Ammon's horn (tissue), 1 donor: Measurements from ENCODE around the gene KRTAP10-9.
"Not testable (repeated sequence)": the region's sequence is repeated elsewhere in the genome, so short reads cannot be mapped to it uniquely, and the experiment has no call there.

Source experiments
- DNase-seq: peaks from one replicate; pipeline ENCODE4 v3.0.0-alpha.2; 2016; ENCODE audit warnings: low spot score

Gene KRTAP10-9

DNA sequence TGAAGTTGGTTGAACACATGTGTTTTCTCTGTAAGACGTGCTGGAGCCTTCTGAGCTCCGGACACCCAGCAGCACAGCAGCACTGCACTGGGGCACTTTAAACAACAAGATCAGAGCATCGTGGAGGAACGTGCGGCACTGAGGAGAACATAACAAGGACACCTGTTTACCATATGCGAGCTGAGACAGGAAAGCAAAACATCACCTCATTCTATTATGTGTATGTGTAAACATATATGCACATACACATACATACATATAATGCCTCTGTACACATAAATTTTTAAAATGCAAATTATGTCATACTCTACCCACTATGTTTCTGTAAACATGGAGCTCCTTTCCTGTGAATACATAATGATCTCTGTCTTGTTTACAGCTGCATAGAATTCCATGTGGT, 31.4 kb upstream of the KRTAP10-9 start:
- no peak for DNase-seq

GRCh38 chr21:44596068-44596725, 30.7 kb upstream of the KRTAP10-9 start:
- no peak for DNase-seq

DNA sequence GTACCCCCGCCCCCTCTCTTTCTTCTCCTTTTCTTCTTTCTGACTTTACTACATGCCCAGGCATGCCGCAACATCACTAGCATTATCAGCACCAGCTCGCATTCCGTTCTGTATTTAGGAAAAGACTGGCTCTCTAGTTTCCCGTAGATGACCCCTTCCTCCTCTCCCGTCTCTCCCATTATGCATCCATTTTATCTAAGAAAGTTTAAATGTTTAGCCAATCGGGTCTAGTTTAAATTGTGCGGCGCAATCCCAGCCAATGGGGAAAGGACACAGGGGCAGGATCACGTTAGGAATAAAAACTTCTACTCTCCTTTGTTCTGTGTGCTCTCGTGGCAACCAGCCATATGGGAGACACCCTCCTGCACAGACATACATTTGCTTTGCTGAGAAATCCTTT, 28.8 kb upstream of the KRTAP10-9 start:
- DNase-seq, result no peak

GRCh38 chr21:44599264-44600029, 27.4 kb upstream of the KRTAP10-9 start:
- DNase-seq, result no peak

DNA sequence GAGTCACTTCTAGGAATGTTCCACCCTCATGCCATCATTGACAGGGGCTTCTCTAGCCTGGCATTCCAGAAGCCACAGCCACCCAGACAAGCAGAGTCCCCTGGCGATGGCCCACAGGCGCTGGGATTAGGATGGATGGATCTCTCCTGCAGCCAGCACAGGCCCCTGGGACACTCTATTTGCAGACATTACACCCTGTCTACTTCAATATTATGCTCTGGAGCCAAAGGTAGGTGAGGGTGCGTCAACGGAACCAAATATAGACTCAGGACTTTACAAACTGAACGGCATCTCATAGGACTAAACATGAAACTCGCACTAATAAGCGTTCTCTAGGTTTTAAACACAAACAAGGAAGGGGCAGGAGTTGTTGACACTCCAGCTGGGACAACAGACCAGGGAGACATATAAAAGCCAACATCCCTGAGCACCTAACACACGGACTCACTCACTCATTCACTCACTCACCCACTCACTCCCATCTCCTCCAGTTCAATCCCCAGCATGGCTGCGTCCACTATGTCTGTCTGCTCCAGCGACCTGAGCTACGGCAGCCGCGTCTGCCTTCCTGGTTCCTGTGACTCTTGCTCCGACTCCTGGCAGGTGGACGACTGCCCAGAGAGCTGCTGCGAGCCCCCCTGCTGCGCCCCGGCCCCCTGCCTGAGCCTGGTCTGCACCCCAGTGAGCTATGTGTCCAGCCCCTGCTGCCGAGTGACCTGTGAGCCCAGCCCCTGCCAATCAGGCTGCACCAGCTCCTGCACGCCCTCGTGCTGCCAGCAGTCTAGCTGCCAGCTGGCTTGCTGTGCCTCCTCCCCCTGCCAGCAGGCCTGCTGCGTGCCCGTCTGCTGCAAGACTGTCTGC, 26.5 kb upstream of the KRTAP10-9 start, which contains the start of gene KRTAP10-7:
Gene KRTAP10-7, plus strand, starts transcription at position 480 of the 861 bp plus-strand sequence. Its CDS starts 25 bp downstream, at position 505.
- DNase-seq, result not testable (repeated sequence)

DNA sequence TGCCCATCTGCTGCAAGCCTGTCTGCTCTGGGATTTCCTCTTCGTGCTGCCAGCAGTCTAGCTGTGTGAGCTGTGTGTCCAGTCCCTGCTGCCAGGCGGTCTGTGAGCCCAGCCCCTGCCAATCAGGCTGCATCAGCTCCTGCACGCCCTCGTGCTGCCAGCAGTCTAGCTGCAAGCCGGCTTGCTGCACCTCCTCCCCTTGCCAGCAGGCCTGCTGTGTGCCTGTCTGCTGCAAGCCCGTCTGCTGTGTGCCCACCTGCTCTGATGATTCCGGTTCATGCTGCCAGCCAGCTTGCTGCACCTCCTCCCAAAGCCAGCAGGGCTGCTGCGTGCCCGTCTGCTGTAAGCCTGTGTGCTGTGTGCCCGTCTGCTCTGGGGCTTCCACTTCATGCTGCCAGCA, 25.8 kb upstream of the KRTAP10-9 start:
- not testable (repeated sequence) for DNase-seq

GRCh38 chr21:44601596-44602462, 25.1 kb upstream of the KRTAP10-9 start:
- no peak for DNase-seq

DNA sequence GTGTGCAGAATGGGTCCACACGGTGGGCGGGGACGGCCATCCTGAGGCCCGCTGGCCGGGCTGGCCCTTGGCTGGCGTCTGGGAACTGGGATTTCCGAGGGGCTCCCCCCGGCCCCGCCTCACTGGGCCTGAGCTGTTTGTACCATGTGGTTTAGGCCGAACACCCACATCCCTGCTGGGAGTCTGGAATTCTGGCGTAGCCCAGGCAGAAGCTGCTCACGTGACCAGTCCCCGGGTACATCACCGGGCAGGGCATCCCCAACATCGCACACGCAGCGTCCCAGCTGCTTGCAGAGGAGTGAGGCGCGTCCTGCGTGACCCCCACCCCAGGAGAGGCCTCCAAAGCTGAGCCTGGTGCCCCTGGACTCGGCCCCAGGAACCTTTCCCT, 24.4 kb upstream of the KRTAP10-9 start:
- no peak for DNase-seq

GRCh38 chr21:44603109-44603875, 23.6 kb upstream of the KRTAP10-9 start:
- no peak for DNase-seq

DNA sequence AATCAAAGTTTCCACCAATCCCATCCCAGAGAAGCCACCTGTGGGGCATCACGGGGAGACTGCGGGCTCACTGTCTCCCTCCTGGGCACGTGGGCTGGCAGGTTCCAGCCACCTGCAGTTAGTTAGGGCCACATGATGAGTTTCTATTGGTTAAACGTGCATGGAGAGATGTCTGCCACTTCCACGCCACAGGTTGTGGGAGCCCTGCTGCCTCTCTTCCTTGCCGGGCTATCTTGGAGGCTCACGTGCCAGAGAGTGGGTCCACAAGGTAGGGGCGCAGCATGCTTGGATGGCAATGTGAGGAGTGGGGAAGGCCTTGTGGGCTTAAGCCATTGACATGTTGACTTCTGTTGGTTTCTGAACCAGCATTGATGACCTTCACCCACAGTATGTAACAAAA, 23.0 kb upstream of the KRTAP10-9 start:
- DNase-seq, result no peak

GRCh38 chr21:44606495-44606894, 20.4 kb upstream of the KRTAP10-9 start:
- DNase-seq, result no peak

DNA sequence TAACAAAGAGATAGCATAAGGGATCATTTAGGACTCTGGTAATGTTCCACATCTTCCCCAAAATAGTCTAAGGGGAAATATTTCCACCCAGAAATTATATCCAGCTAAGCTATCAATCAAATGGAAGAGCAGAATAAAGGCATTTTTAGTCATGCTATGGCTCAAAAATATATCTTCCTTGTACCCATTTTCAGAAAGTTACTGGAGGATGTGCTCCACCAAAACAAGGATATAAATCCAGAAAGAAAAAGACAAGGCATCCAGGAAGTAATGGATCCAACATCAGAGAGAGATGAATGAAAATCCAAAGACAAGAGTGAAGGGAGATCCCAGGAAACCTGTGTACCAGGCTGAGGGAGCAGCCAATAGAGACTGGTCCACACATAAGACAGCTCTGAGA, 17.7 kb upstream of the KRTAP10-9 start:
- no peak for DNase-seq

GRCh38 chr21:44610157-44610843, 16.6 kb upstream of the KRTAP10-9 start:
- not testable (repeated sequence) for DNase-seq

DNA sequence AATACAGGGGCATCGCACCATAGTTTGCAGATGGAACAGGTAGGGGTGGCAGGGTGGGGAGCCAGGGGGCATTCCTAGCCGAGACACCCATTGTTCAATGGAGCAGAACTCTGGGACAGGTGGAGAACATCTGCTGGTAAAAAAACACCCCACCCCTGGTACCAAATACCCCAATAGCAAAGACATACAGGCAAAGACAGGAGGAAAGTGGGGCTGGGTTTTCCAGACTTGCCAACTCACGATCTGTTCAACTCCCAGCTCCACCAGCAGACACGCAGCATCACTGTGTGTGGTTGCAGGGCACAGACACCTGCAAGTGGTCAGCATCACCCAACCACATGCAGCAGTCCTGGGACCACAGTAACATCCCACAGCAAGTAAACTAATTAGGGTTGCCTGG, 15.3 kb upstream of the KRTAP10-9 start:
- no peak for DNase-seq

DNA sequence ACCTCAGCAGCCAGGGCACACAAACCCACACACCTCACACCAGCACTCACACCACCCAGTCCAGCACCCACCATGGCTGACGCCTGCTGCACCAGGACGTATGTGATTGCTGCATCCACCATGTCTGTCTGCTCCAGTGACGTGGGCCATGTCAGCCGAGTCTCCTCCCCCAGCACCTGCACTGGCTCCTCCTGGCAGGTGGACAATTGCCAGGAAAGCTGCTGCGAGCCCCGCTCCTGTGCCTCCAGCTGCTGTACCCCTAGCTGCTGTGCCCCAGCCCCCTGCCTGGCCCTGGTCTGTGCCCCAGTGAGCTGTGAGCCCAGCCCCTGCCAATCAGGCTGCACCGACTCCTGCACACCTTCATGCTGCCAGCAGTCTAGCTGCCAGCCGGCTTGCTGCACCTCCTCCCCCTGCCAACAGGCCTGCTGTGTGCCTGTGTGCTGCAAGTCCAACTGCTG, 14.8 kb upstream of the KRTAP10-9 start, which contains the start of gene KRTAP10-8:
Gene KRTAP10-8, plus strand, starts transcription at position 51 of the 458 bp plus-strand sequence. Its CDS starts 22 bp downstream, at position 73.
- DNase-seq, result no peak

DNA sequence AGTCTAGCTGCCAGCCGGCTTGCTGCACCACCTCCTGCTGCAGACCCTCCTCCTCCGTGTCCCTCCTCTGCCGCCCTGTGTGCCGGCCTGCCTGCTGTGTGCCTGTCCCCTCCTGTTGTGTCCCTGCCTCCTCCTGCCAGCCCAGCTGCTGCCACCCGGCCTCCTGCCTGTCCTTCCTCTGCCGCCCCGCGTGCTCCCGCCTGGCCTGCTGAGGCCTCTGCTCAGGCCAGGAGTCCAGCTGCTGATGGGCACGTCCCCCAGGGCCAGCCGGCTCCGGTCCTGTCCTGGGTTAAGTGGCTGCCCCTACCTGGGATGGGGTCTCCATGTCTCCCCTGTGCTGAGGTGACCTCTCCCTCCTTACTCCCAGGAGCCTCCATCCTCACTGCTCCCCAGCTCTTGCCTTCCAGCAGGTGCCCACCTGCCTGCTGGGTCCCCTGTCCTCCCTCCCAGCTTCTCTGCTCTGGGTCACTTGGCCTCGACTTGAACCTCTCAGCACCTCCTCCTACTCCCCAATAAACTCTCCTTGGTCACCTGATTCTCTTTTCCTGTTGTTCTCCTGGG, 14.1 kb upstream of the KRTAP10-9 start:
- DNase-seq, result no peak

GRCh38 chr21:44613386-44614155, 13.3 kb upstream of the KRTAP10-9 start:
- no peak for DNase-seq

DNA sequence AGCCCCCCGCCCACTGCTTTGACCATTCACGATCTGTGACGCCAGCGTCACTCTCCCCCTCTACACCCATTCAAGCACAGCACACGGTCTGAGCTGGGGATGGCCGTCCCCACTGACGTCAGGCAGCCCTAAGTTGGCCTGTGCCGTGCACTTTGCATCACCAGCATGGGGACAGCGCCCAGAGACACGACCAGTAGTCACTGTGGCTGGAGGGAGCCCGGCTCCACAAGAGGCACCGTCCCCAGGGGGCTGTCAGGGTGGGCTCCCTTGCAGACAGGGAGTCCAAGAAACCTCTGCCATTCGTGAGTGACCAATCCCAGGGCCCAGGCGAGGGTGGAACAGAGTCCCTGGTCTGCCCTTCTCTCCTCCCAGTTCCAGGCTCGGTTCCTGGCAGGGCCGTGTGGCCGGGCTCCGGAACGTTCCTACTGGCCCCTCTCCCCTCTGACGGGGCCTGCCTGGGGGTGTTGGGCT, 12.7 kb upstream of the KRTAP10-9 start:
- no peak for DNase-seq

DNA sequence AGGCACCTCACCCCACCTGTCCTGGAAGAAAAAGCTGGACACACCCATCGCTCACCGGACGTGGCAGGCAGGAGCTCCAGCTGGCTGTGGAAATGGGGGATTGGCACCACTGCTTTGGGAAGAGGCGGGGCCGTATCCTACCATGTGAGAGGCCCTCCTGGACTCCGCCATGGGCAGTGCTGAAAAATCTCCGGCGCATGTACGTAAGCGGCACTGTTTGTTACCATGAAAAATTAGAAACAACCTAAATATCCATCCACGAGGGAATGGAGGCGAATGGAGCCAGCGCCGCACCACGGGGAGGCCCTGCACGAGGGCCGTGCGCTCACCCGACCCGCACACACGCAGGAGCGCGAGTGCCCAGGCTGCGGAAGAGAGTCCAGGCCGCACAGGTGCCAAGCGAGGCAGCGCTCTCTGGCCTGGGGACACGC, 11.9 kb upstream of the KRTAP10-9 start:
- no peak for DNase-seq
